ENCODE data around the gene SLC22A15.

DNA sequence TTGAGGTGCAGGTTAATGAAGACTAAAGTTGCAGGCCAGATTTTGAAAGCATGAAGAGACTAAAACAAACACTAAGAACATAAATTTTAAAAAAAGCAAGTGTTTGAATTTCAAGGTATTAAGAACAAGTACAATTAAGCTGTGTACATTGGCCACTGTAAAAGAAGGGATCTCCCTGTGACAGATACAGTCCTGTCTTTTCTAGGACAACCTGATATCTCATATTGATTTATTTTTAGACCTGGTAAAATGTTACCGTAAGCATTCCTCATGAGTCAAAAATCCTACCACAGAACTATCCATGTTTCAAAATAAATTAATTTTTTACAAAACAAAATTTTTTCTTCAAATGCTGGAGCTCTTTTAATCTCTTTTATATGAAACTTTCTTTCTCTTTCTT, 39.4 kb downstream of the SLC22A15 start:
- TF ChIP-seq, protein P1, sequence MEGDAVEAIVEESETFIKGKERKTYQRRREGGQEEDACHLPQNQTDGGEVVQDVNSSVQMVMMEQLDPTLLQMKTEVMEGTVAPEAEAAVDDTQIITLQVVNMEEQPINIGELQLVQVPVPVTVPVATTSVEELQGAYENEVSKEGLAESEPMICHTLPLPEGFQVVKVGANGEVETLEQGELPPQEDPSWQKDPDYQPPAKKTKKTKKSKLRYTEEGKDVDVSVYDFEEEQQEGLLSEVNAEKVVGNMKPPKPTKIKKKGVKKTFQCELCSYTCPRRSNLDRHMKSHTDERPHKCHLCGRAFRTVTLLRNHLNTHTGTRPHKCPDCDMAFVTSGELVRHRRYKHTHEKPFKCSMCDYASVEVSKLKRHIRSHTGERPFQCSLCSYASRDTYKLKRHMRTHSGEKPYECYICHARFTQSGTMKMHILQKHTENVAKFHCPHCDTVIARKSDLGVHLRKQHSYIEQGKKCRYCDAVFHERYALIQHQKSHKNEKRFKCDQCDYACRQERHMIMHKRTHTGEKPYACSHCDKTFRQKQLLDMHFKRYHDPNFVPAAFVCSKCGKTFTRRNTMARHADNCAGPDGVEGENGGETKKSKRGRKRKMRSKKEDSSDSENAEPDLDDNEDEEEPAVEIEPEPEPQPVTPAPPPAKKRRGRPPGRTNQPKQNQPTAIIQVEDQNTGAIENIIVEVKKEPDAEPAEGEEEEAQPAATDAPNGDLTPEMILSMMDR (optimal IDR thresholded peaks at IDR 0.05 in 1 of 3, IDR thresholded peaks at IDR 0.05 in 1 of 3, conservative IDR thresholded peaks at IDR 0.05 in 1 of 3; ENCODE audit: extremely low read depth in 1 of 3, insufficient read depth in 2 of 3, low read length in 3 of 3) = no peak
- TF ChIP-seq EZH2 (IDR thresholded peaks at IDR 0.05; ENCODE audit: low read length) = no peak

Measured in keratinocyte (primary cell).